H1 (cell line): Measurements from ENCODE around the gene TMEM156. TPM values are rescaled to one million over a fixed set of nuclear protein-coding genes. Genes with fewer than 3 reads are reported as not detected.

Experiments used
- CTCF ChIA-PET: fragments of 300-600 bp; sonication (Branson Sonifier 250); formaldehyde crosslinking; loops from one replicate; lab custom pipeline; 2021; ENCODE audit not compliant: partially characterized antibody; lab: Charles Lee
- POLR2A ChIA-PET: fragments of 300-600 bp; sonication (Branson Sonifier 250); formaldehyde crosslinking; loops from one replicate; lab custom pipeline; 2021; ENCODE audit warnings: inconsistent platforms; ENCODE audit not compliant: partially characterized antibody; lab: Charles Lee
- DNase-seq, 2 experiments: peaks; one replicate each; pipeline versions ENCODE4 v3.0.0 to v3.0.0-alpha.2; 2010 to 2022; ENCODE audit warnings: low spot score in 2 of 2, low read depth in 1 of 2, mixed read lengths in 1 of 2
- FAIRE-seq: peaks from 2 replicates; lab custom pipeline; 2011; peaks lifted over from hg19 to GRCh38; lab: Jason Lieb, UNC
- H2AFZ ChIP-seq: 2 replicates; pipeline ENCODE4 v1.8.1; 2012; ENCODE audit warnings: low read length, inconsistent platforms
- H2AK5ac ChIP-seq: 2 replicates; pipeline ENCODE4 v1.6.1; 2013; ENCODE audit warnings: low read depth, low read length
- H2BK120ac ChIP-seq: replicated peaks from 2 replicates; pipeline ENCODE3; 2013; ENCODE audit warnings: low read depth, low read length, inconsistent platforms
- H2BK12ac ChIP-seq: 2 replicates; pipeline ENCODE4 v1.6.1; 2013; ENCODE audit warnings: low read depth, low read length
- H2BK15ac ChIP-seq: 2 replicates; pipeline ENCODE4 v1.6.1; 2013; ENCODE audit warnings: low read length
- H2BK20ac ChIP-seq: 2 replicates; pipeline ENCODE4 v1.6.1; 2013; ENCODE audit warnings: low read length
- H2BK5ac ChIP-seq: 2 replicates; pipeline ENCODE4 v1.6.1; 2013; ENCODE audit warnings: low read depth, low read length
- H3K14ac ChIP-seq: 2 replicates; pipeline ENCODE4 v1.6.1; 2013; ENCODE audit warnings: inconsistent platforms; ENCODE audit not compliant: insufficient read length
- H3K18ac ChIP-seq: 2 replicates; pipeline ENCODE4 v1.6.1; 2013; ENCODE audit warnings: low read length; ENCODE audit errors: extremely low read depth
- H3K23ac ChIP-seq: 2 replicates; pipeline ENCODE4 v1.6.1; 2013; ENCODE audit warnings: inconsistent platforms; ENCODE audit not compliant: insufficient read length
- H3K23me2 ChIP-seq: 2 replicates; pipeline ENCODE4 v1.6.1; 2013; ENCODE audit warnings: low read depth, low read length
- H3K27ac ChIP-seq: 2 replicates; pipeline ENCODE4 v1.6.1; 2011; ENCODE audit warnings: low read depth, low read length, inconsistent platforms
- H3K27me3 ChIP-seq, 4 experiments: replicated peaks in 1 of 4; 1 replicate in 1 of 4; 2 replicates in 3 of 4; pipeline versions ENCODE4 v1.6.1 to v1.8.1; 2011 to 2013; ENCODE audit warnings: low read length in 3 of 4, mild to moderate bottlenecking in 3 of 4, inconsistent platforms in 2 of 4, mixed read lengths in 2 of 4, moderate library complexity in 1 of 4; ENCODE audit not compliant: control insufficient read depth in 3 of 4, insufficient read depth in 3 of 4; ENCODE audit errors: extremely low read depth in 1 of 4
- H3K36me3 ChIP-seq, 4 experiments: 2 replicates each; pipeline versions ENCODE4 v1.6.1 to v1.8.1; 2011 to 2013; ENCODE audit warnings: mild to moderate bottlenecking in 4 of 4, low read length in 3 of 4, moderate library complexity in 2 of 4, control low read depth in 1 of 4, inconsistent platforms in 1 of 4; ENCODE audit not compliant: insufficient read depth in 4 of 4, control insufficient read depth in 2 of 4
- H3K4ac ChIP-seq: replicated peaks from 2 replicates; pipeline ENCODE3; 2013; ENCODE audit warnings: low read length, low read depth, mixed read lengths, inconsistent platforms; ENCODE audit not compliant: insufficient read length
- H3K4me1 ChIP-seq, 4 experiments: replicated peaks in 1 of 4; 1 replicate in 1 of 4; 2 replicates in 3 of 4; pipeline versions ENCODE4 v1.6.1 to v1.8.1; 2011 to 2013; ENCODE audit warnings: low read length in 3 of 4, inconsistent platforms in 2 of 4, mixed read lengths in 1 of 4; ENCODE audit not compliant: insufficient read depth in 4 of 4, control insufficient read depth in 3 of 4
- H3K4me2 ChIP-seq, 2 experiments: 2 replicates each; pipeline versions ENCODE4 v1.6.1 to v1.8.1; 2011 to 2013; ENCODE audit warnings: low read depth in 2 of 2, low read length in 2 of 2, control low read depth in 1 of 2, inconsistent platforms in 1 of 2, mild to moderate bottlenecking in 1 of 2; ENCODE audit not compliant: insufficient read depth in 1 of 2
- H3K4me3 ChIP-seq, 4 experiments: fragments of 200-600, 300-600 bp in 1 of 4; sonication (generic), shearing (Covaris generic), sonication (Bioruptor Twin) in 1 of 4; 2 replicates each; pipeline versions ENCODE4 v1.5.1 to v1.8.1; 2011 to 2016; ENCODE audit warnings: low read length in 4 of 4, low read depth in 3 of 4, control low read depth in 2 of 4, inconsistent platforms in 2 of 4, mild to moderate bottlenecking in 2 of 4, mixed read lengths in 1 of 4, moderate library complexity in 1 of 4; ENCODE audit not compliant: insufficient read depth in 2 of 4; ENCODE audit errors: extremely low read depth in 1 of 4
- H3K56ac ChIP-seq: replicated peaks from 2 replicates; pipeline ENCODE3; 2013; ENCODE audit warnings: low read depth, mild to moderate bottlenecking, mixed read lengths, low read length, inconsistent platforms; ENCODE audit not compliant: insufficient read length
- H3K79me1 ChIP-seq: 2 replicates; pipeline ENCODE4 v1.6.1; 2013; ENCODE audit warnings: low read depth, low read length, control low read depth
- H3K79me2 ChIP-seq, 2 experiments: 2 replicates each; pipeline versions ENCODE4 v1.6.1 to v1.8.1; 2012 to 2013; ENCODE audit warnings: low read length in 2 of 2, mild to moderate bottlenecking in 2 of 2, inconsistent platforms in 1 of 2; ENCODE audit not compliant: insufficient read depth in 2 of 2, control insufficient read depth in 1 of 2
- H3K9ac ChIP-seq, 4 experiments: replicated peaks in 1 of 4; 1 replicate in 1 of 4; 2 replicates in 3 of 4; pipeline versions ENCODE4 v1.6.1 to v1.8.1; 2011 to 2013; ENCODE audit warnings: low read depth in 3 of 4, low read length in 3 of 4, control low read depth in 2 of 4, mild to moderate bottlenecking in 2 of 4, moderate library complexity in 2 of 4, inconsistent platforms in 1 of 4; ENCODE audit errors: extremely low read depth in 1 of 4
- H3K9me3 ChIP-seq, 2 experiments: 2 replicates each; pipeline versions ENCODE4 v1.6.1 to v1.8.1; 2012 to 2013; ENCODE audit warnings: mild to moderate bottlenecking in 2 of 2, moderate library complexity in 2 of 2, control low read depth in 1 of 2, inconsistent platforms in 1 of 2, low read depth in 1 of 2, low read length in 1 of 2, mixed read lengths in 1 of 2; ENCODE audit not compliant: insufficient read depth in 2 of 2
- H4K20me1 ChIP-seq, 2 experiments: replicated peaks in 1 of 2; 2 replicates each; pipeline versions ENCODE3 to v1.8.1; 2011 to 2013; ENCODE audit warnings: inconsistent platforms in 2 of 2, low read length in 2 of 2, mild to moderate bottlenecking in 1 of 2; ENCODE audit not compliant: insufficient read depth in 2 of 2, control insufficient read depth in 1 of 2
- H4K5ac ChIP-seq: 2 replicates; pipeline ENCODE4 v1.6.1; 2013; ENCODE audit warnings: low read length, low read depth, mixed read lengths, inconsistent platforms; ENCODE audit not compliant: insufficient read length
- H4K8ac ChIP-seq: 2 replicates; pipeline ENCODE4 v1.8.0; 2013; ENCODE audit warnings: mild to moderate bottlenecking, moderate library complexity, low read length, inconsistent platforms; ENCODE audit not compliant: insufficient read depth; ENCODE audit errors: extremely low read depth
- H4K91ac ChIP-seq: replicated peaks from 2 replicates; pipeline ENCODE3; 2013; ENCODE audit warnings: low read length, mixed read lengths, inconsistent platforms; ENCODE audit not compliant: insufficient read length
- WGBS, 2 experiments: shearing (Covaris generic) in 1 of 2; methylation state at CpG; one replicate each; pipeline versions ENCODE4 v1.1.6 to v1.1.7; 2013 to 2015; ENCODE audit warnings: low lambda C conversion rate in 2 of 2, mixed read lengths in 2 of 2, inconsistent platforms in 1 of 2, low coverage in 1 of 2, missing lambda C conversion rate in 1 of 2; ENCODE audit not compliant: insufficient replicate concordance in 2 of 2, insufficient coverage in 1 of 2, insufficient read length in 1 of 2; ENCODE audit errors: extremely low coverage in 1 of 2, missing lambda C conversion rate in 1 of 2; 5-methylcytosine and 5-hydroxymethylcytosine counted together
- polyA plus RNA-seq, 7 experiments: library from polyadenylated mRNA; depleted of rRNA in 3 of 7; stranded (reverse) in 5 of 7; unstranded in 2 of 7; fragments of >200 nt in 5 of 7; fragments of 200-250 nt in 2 of 7; gene quantifications; 1 replicate in 5 of 7; 2 replicates in 1 of 7; 4 replicates in 1 of 7; pipeline versions ENCODE4 v1.2.1 to v1.2.3, GENCODE V29; 2011 to 2013; ENCODE audit warnings: missing spikeins in 2 of 7, mixed read lengths in 2 of 7
- total RNA-seq: library from RNA; stranded (reverse); fragmentation: NEBNext Ultra II Directional; extraction: Animal tissue kit (Norgen Biotek cat#: 25700); gene quantifications from 2 replicates; pipeline ENCODE4 v1.2.1, GENCODE V29; 2021

TMEM156 gene
- total and polyA plus RNA-seq, 2 of the 8 experiments (the other 6 are each of a cell fraction or from before 2014, with no cell fraction given): not detected

DNA sequence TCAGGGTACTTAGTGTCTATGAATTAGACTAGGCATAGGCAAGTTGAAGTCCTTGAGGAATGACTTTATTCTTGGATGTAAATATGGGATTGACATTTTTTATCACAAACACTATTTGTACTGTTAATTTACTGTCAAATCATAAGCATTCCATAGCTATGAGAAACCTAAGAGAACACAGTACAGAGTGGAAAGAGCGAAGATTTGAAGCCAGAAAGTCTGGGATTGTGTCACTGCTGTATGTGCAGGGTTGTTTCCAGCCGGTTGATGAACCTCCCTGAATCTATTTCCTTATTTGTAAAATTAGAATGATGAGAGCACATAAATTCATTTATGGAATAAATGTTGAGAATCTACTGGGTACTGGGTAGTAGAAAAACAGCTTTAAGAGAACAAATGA is 15.5 kb upstream of the TMEM156 start:
- H2BK12ac ChIP-seq: no peak overlapping the region
- H4K91ac ChIP-seq: no peak overlapping the region
- ChIA-PET POLR2A (no interaction called here), CTCF (interaction anchor here (1.0 to 2.4 kb wide), 3 partner anchors 12 to 192 kb away, joined by 3 to 7 read pairs (median 3); partner anchors contain the start of gene TLR6)
- no peak overlapping the region for H2BK20ac ChIP-seq
- no peak overlapping the region for H4K8ac ChIP-seq
- no peak overlapping the region for H3K27ac ChIP-seq
- H2BK120ac ChIP-seq: no peak overlapping the region
- no peak overlapping the region for H2BK15ac ChIP-seq
- H3K14ac ChIP-seq: no peak overlapping the region
- H3K9me3 ChIP-seq: no peaks in the 10 kb centered on the region
- no peaks in the 10 kb centered on the region for H3K79me1 ChIP-seq
- no peak overlapping the region for H2AK5ac ChIP-seq
- peaks cover 5 to 10% (median 9%) of the 10 kb centered on the region in 4 experiments; a peak in 6 of 7 replicates for H3K4me1 ChIP-seq
- no peak overlapping the region for H4K5ac ChIP-seq
- FAIRE-seq: no peak
- no peak overlapping the region for H2AFZ ChIP-seq
- no peak overlapping the region for H3K56ac ChIP-seq
- WGBS, 2 experiments: 87% methylated on average over 2 of the region's 2 CpGs; no CpG with 5 or more reads in 1 of the 2 experiments
- peaks cover 5% of the 10 kb centered on the region; the same call in 1 of the 2 replicates for H3K23me2 ChIP-seq
- no peak overlapping the region for H3K18ac ChIP-seq
- H3K27me3 ChIP-seq: no peaks in the 10 kb centered on the region
- H3K4me3 ChIP-seq: no peak overlapping the region
- peaks cover 0 to 22% of the 10 kb centered on the region in 2 experiments; a peak in 2 of 4 replicates for H3K79me2 ChIP-seq
- H3K4ac ChIP-seq: no peak overlapping the region
- no peak overlapping the region for H3K9ac ChIP-seq
- no peaks in the 10 kb centered on the region for H3K36me3 ChIP-seq
- no peak overlapping the region for H3K4me2 ChIP-seq
- DNase-seq: no peak
- H2BK5ac ChIP-seq: no peak overlapping the region
- H3K23ac ChIP-seq: no peak overlapping the region
- no peaks in the 10 kb centered on the region for H4K20me1 ChIP-seq
